ENCODE measurements around the gene FIGNL2.
"Not testable (repeated sequence)": the region's sequence is repeated elsewhere in the genome, so short reads cannot be mapped to it uniquely, and the experiment has no call there.

DNA sequence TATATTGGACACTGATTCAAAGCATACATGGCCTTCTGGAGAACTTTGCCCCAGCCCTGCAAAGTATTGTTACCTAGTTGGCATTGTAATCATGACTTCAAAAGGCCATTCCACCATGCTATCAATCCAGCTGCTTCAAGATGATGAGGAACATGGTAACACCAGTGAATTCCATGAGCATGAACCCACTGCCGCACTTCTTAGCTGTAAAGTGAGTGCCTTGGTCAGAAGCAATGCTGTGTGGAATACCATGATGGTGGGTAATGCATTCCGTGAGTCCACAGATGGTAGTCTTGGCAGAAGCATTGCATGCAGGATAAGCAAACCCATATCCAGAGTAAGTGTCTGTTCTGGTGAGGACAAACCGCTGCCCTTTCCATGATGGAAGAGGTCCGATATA lies 50.5 kb downstream of the FIGNL2 start:
- TF ChIP-seq, protein P1, sequence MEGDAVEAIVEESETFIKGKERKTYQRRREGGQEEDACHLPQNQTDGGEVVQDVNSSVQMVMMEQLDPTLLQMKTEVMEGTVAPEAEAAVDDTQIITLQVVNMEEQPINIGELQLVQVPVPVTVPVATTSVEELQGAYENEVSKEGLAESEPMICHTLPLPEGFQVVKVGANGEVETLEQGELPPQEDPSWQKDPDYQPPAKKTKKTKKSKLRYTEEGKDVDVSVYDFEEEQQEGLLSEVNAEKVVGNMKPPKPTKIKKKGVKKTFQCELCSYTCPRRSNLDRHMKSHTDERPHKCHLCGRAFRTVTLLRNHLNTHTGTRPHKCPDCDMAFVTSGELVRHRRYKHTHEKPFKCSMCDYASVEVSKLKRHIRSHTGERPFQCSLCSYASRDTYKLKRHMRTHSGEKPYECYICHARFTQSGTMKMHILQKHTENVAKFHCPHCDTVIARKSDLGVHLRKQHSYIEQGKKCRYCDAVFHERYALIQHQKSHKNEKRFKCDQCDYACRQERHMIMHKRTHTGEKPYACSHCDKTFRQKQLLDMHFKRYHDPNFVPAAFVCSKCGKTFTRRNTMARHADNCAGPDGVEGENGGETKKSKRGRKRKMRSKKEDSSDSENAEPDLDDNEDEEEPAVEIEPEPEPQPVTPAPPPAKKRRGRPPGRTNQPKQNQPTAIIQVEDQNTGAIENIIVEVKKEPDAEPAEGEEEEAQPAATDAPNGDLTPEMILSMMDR (IDR thresholded peaks at IDR 0.05; ENCODE audit: low read depth, low read length, missing input control), result not testable (repeated sequence)
- TF ChIP-seq ATF3 (IDR thresholded peaks at IDR 0.05); GABPA (IDR thresholded peaks at IDR 0.05 in 1 of 2, conservative IDR thresholded peaks at IDR 0.05 in 1 of 2); MAX (IDR thresholded peaks at IDR 0.05); REST (IDR thresholded peaks at IDR 0.05); JUND (IDR thresholded peaks at IDR 0.05); SP1 (IDR thresholded peaks at IDR 0.05); TAF1 (conservative IDR thresholded peaks at IDR 0.05); RAD21 (IDR thresholded peaks at IDR 0.05); ZBTB33 (IDR thresholded peaks at IDR 0.05): not testable (repeated sequence)
